22Rv1 (cell line): Measurements from ENCODE around the gene IDE.

Source experiments
- ZFX ChIP-seq: fragments of 450-650 bp; IDR thresholded peaks from 2 replicates; pipeline ENCODE4 v1.6.1; 2017; ENCODE audit warnings: antibody characterized with exemption, borderline replicate concordance
- TF ChIP-seq, protein P1 (sequence below): fragments of 450-650 bp; IDR thresholded peaks from 2 replicates; pipeline ENCODE4 v1.5.1; 2017; ENCODE audit warnings: mild to moderate bottlenecking

DNA sequence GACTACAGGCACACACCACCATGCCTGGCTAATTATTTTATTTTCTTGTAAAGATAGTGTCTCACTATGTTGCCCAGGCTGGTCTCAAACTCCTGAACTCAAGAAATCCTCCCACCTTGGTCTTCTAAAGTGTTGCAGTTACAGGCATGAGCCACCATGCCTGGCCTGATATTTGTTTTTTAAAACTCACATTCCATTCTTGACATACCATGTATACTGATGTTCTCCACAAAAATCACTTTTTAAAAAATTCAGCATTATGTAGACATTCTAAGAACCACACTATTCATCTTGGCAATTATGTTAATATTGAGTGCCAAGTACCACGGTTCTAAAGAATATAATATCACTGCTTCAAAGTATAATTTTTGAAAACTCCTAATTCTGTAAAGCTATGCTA lies 43.5 kb downstream of the IDE start:
- TF ChIP-seq, protein P1, sequence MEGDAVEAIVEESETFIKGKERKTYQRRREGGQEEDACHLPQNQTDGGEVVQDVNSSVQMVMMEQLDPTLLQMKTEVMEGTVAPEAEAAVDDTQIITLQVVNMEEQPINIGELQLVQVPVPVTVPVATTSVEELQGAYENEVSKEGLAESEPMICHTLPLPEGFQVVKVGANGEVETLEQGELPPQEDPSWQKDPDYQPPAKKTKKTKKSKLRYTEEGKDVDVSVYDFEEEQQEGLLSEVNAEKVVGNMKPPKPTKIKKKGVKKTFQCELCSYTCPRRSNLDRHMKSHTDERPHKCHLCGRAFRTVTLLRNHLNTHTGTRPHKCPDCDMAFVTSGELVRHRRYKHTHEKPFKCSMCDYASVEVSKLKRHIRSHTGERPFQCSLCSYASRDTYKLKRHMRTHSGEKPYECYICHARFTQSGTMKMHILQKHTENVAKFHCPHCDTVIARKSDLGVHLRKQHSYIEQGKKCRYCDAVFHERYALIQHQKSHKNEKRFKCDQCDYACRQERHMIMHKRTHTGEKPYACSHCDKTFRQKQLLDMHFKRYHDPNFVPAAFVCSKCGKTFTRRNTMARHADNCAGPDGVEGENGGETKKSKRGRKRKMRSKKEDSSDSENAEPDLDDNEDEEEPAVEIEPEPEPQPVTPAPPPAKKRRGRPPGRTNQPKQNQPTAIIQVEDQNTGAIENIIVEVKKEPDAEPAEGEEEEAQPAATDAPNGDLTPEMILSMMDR, result no peak
- no peak for TF ChIP-seq ZFX
